ENCODE data around the gene KLK3.
A peak's percentile ranks its signal among the peaks of the same experiment; 100 is the strongest.

KLK3 gene

DNA sequence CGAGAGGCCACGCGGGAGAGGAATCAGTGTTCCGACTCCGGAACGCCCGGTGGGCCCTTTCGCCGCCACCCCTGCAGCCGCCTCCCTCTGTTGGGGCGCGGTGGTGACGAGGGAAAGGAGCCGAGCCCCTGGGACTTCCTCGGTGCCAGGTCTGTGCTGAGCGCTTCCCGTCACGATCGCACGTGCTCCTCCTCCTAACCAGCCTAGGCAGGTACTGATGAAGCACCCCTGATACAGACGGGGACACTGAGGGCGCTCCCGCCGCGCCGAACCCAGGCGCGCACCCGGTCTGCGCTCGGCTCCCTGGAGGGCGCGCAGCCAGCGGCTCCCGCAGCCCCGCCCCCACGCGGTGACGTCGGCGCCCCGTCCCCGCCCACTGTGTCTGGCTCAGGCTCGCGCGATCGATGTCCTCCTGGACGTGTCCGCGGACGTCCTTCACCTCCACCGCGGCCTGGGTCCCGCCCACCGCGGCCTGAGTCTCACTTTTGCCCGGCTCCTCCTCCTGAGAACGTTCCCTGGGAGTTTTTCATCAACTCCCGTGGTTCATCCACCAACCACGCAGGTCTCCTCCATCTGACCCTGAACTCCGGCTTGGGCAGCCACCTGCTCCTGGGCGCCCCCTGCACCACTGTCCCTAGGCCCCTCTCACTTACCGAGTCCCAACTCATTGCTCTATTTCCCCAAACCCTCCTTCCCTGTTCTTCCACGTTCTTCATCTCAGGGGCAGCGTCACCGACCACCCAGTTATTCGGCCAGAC lies 18.8 kb upstream of the KLK3 start:
- ChIA-PET POLR2A (no interaction called here), CTCF (no interaction called here)
- Histone ChIP-seq H3K4me1 (ENCODE audit: control extremely low read depth in 1 of 4, control insufficient read depth in 4 of 4, insufficient read depth in 4 of 4, low read length in 3 of 4) (peaks cover 0 to 12% (median 10%) of the 10 kb centered on the region in 4 experiments), H3K27me3 (replicated peaks in 2 of 5; ENCODE audit: control insufficient read depth in 4 of 5, insufficient read depth in 5 of 5, low read length in 4 of 5) (peaks cover 8 to 75% (median 21%) of the 10 kb centered on the region in 5 experiments), H3K27ac (ENCODE audit: insufficient read depth in 1 of 2, low read depth in 1 of 2, low read length in 2 of 2, poor library complexity in 1 of 2, severe bottlenecking in 2 of 2) (no peak overlapping the region), H3K9me3 (ENCODE audit: control extremely low read depth in 1 of 5, control insufficient read depth in 4 of 5, insufficient read depth in 2 of 5, low read depth in 1 of 5, low read length in 4 of 5) (no peaks in the 10 kb centered on the region), H3K36me3 (ENCODE audit: control insufficient read depth in 4 of 4, insufficient read depth in 4 of 4, low read length in 3 of 4) (no peaks in the 10 kb centered on the region), H3K4me3 (ENCODE audit: control insufficient read depth in 1 of 7, extremely low read depth in 1 of 7, insufficient read depth in 4 of 7, low read depth in 2 of 7, low read length in 6 of 7) (peak overlapping the region; percentile 30 to 68 (median 59))
- WGBS (ENCODE audit: insufficient coverage): 2% methylated on average over 59 of the region's 67 CpGs
- DNase-seq: peak; percentile 33 to 52 (median 41)

GRCh38 chr19:50836543-50837195 lies 18.0 kb upstream of the KLK3 start:
- no peak overlapping the region for H3K27ac ChIP-seq (ENCODE audit: insufficient read depth in 1 of 2, low read depth in 1 of 2, low read length in 2 of 2, poor library complexity in 1 of 2, severe bottlenecking in 2 of 2)
- H3K27me3 ChIP-seq (replicated peaks in 2 of 5; ENCODE audit: control insufficient read depth in 4 of 5, insufficient read depth in 5 of 5, low read length in 4 of 5): peaks cover 6 to 72% (median 21%) of the 10 kb centered on the region in 5 experiments
- H3K4me1 ChIP-seq (ENCODE audit: control extremely low read depth in 1 of 4, control insufficient read depth in 4 of 4, insufficient read depth in 4 of 4, low read length in 3 of 4): peaks cover 0 to 12% (median 10%) of the 10 kb centered on the region in 4 experiments
- 44% methylated on average over 18 of the region's 19 CpGs for WGBS (ENCODE audit: insufficient coverage)
- DNase-seq: no peak
- no peak overlapping the region for H3K4me3 ChIP-seq (ENCODE audit: control insufficient read depth in 1 of 7, extremely low read depth in 1 of 7, insufficient read depth in 4 of 7, low read depth in 2 of 7, low read length in 6 of 7)
- H3K36me3 ChIP-seq (ENCODE audit: control insufficient read depth in 4 of 4, insufficient read depth in 4 of 4, low read length in 3 of 4): no peaks in the 10 kb centered on the region
- H3K9me3 ChIP-seq (ENCODE audit: control extremely low read depth in 1 of 5, control insufficient read depth in 4 of 5, insufficient read depth in 2 of 5, low read depth in 1 of 5, low read length in 4 of 5): no peaks in the 10 kb centered on the region
- POLR2A ChIA-PET: no interaction called here
- CTCF ChIA-PET: no interaction called here

- ChIA-PET POLR2A (no interaction called here), CTCF (no interaction called here)
- Histone ChIP-seq H3K4me1 (ENCODE audit: control extremely low read depth in 1 of 4, control insufficient read depth in 4 of 4, insufficient read depth in 4 of 4, low read length in 3 of 4) (peaks cover 0 to 12% (median 10%) of the 10 kb centered on the region in 4 experiments), H3K4me3 (ENCODE audit: control insufficient read depth in 1 of 7, extremely low read depth in 1 of 7, insufficient read depth in 4 of 7, low read depth in 2 of 7, low read length in 6 of 7) (no peak overlapping the region), H3K36me3 (ENCODE audit: control insufficient read depth in 4 of 4, insufficient read depth in 4 of 4, low read length in 3 of 4) (no peaks in the 10 kb centered on the region), H3K9me3 (ENCODE audit: control extremely low read depth in 1 of 5, control insufficient read depth in 4 of 5, insufficient read depth in 2 of 5, low read depth in 1 of 5, low read length in 4 of 5) (peaks cover 0 to 5% (median 0%) of the 10 kb centered on the region in 5 experiments), H3K27ac (ENCODE audit: insufficient read depth in 1 of 2, low read depth in 1 of 2, low read length in 2 of 2, poor library complexity in 1 of 2, severe bottlenecking in 2 of 2) (no peak overlapping the region), H3K27me3 (replicated peaks in 2 of 5; ENCODE audit: control insufficient read depth in 4 of 5, insufficient read depth in 5 of 5, low read length in 4 of 5) (peaks cover 6 to 75% (median 19%) of the 10 kb centered on the region in 5 experiments)
- WGBS (ENCODE audit: insufficient coverage): 87% methylated on average over 10 of the region's 10 CpGs
- peak in 1 of 3 donors; percentile 8 for DNase-seq
Measured at GRCh38 chr19:50837300-50837699, 17.4 kb upstream of the KLK3 start.

- ChIA-PET CTCF (interaction anchor here (0.6 kb wide), 1 partner anchor 95 kb away, joined by 3 read pairs; no protein-coding TSS in a partner anchor), POLR2A (no interaction called here)
- WGBS (ENCODE audit: insufficient coverage): 21% methylated on average over 4 of the region's 6 CpGs
- peak; percentile 23 to 35 (median 28) for DNase-seq
- no peaks in the 10 kb centered on the region for H3K36me3 ChIP-seq (ENCODE audit: control insufficient read depth in 4 of 4, insufficient read depth in 4 of 4, low read length in 3 of 4)
- no peak overlapping the region for H3K4me3 ChIP-seq (ENCODE audit: control insufficient read depth in 1 of 7, extremely low read depth in 1 of 7, insufficient read depth in 4 of 7, low read depth in 2 of 7, low read length in 6 of 7)
- H3K9me3 ChIP-seq (ENCODE audit: control extremely low read depth in 1 of 5, control insufficient read depth in 4 of 5, insufficient read depth in 2 of 5, low read depth in 1 of 5, low read length in 4 of 5): peaks cover 0 to 7% (median 0%) of the 10 kb centered on the region in 5 experiments
- H3K27ac ChIP-seq (ENCODE audit: insufficient read depth in 1 of 2, low read depth in 1 of 2, low read length in 2 of 2, poor library complexity in 1 of 2, severe bottlenecking in 2 of 2): no peak overlapping the region
- peaks cover 0 to 12% (median 10%) of the 10 kb centered on the region in 4 experiments for H3K4me1 ChIP-seq (ENCODE audit: control extremely low read depth in 1 of 4, control insufficient read depth in 4 of 4, insufficient read depth in 4 of 4, low read length in 3 of 4)
- H3K27me3 ChIP-seq (replicated peaks in 2 of 5; ENCODE audit: control insufficient read depth in 4 of 5, insufficient read depth in 5 of 5, low read length in 4 of 5): peaks cover 6 to 71% (median 19%) of the 10 kb centered on the region in 5 experiments
Measured at GRCh38 chr19:50838239-50838638, 16.5 kb upstream of the KLK3 start.

DNA sequence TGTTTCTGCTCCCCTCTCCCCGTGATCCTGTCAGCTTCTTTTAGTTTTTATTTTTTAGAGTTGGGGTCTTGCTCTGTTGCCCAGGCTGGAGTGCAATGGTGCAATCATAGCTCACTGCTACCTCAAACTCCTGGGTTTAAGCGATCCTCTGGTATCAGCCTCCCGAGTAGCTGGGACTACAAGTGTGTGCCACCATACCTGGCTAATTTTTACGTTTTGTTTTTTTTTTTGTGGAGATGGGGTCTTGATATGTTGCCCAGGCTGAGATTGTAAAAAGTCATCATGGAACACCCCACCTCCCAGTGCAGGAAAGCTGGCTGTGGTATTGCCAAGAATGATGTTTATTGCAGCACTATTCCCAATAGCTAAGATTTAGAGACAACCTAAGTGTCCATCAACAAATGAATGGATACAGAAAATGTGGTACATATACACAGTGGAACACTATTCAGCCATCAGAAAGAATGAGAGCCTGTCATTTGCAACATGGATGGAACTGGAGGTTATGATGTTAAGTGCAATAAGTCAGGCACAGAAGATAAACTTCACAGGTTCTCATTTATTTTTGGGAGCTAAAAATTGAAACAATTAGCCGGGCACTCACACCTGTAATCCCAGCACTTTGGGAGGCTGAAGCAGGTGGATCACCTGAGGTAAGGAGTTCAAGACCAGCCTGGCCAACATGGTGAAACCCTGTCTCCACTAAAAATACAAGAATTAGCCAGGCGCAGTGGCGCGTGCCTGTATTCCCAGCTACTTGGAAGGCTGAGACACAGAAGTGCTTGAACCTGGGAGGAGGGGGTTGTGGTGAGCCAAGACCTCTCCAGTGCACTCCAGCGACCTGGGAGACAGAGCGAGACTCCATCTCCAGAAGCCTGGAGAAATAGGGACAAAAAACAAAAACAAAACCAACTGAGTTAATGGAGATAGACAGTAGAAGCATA lies 14.7 kb upstream of the KLK3 start:
- H3K9me3 ChIP-seq (ENCODE audit: control extremely low read depth in 1 of 5, control insufficient read depth in 4 of 5, insufficient read depth in 2 of 5, low read depth in 1 of 5, low read length in 4 of 5): peaks cover 0 to 18% (median 6%) of the 10 kb centered on the region in 5 experiments
- 82% methylated on average over 6 of the region's 10 CpGs for WGBS (ENCODE audit: insufficient coverage)
- H3K4me3 ChIP-seq (ENCODE audit: control insufficient read depth in 1 of 7, extremely low read depth in 1 of 7, insufficient read depth in 4 of 7, low read depth in 2 of 7, low read length in 6 of 7): no peak overlapping the region
- POLR2A ChIA-PET: no interaction called here
- H3K27me3 ChIP-seq (replicated peaks in 2 of 5; ENCODE audit: control insufficient read depth in 4 of 5, insufficient read depth in 5 of 5, low read length in 4 of 5): peaks cover 2 to 69% (median 15%) of the 10 kb centered on the region in 5 experiments
- DNase-seq: no peak
- peaks cover 0 to 12% (median 10%) of the 10 kb centered on the region in 4 experiments for H3K4me1 ChIP-seq (ENCODE audit: control extremely low read depth in 1 of 4, control insufficient read depth in 4 of 4, insufficient read depth in 4 of 4, low read length in 3 of 4)
- no peak overlapping the region for H3K27ac ChIP-seq (ENCODE audit: insufficient read depth in 1 of 2, low read depth in 1 of 2, low read length in 2 of 2, poor library complexity in 1 of 2, severe bottlenecking in 2 of 2)
- CTCF ChIA-PET: interaction anchor here (0.6 kb wide), 1 partner anchor 34 kb away, joined by 3 read pairs; no protein-coding TSS in a partner anchor
- H3K36me3 ChIP-seq (ENCODE audit: control insufficient read depth in 4 of 4, insufficient read depth in 4 of 4, low read length in 3 of 4): no peaks in the 10 kb centered on the region

DNA sequence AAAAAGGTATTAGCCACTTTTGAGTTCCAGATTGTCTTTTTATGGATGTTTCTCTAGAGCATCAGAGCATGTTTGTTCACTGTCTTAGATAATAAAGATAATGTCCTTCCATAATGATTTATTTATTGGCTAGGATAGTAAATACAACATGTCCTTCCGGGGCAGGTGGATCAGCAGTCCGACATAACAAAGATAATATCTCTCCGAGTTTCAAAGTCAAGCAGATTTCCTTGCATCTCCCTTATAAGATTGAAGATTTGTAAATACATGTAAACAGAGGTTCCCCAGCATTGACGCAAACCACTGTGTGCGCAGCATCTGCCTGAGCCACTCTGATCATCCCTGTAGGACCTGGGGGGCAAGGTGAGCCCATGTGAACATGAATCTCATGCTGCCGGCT lies 12.6 kb upstream of the KLK3 start:
- Histone ChIP-seq H3K27ac (ENCODE audit: insufficient read depth in 1 of 2, low read depth in 1 of 2, low read length in 2 of 2, poor library complexity in 1 of 2, severe bottlenecking in 2 of 2) (no peak overlapping the region), H3K4me1 (ENCODE audit: control extremely low read depth in 1 of 4, control insufficient read depth in 4 of 4, insufficient read depth in 4 of 4, low read length in 3 of 4) (no peaks in the 10 kb centered on the region), H3K27me3 (replicated peaks in 2 of 5; ENCODE audit: control insufficient read depth in 4 of 5, insufficient read depth in 5 of 5, low read length in 4 of 5) (peaks cover 0 to 52% (median 2%) of the 10 kb centered on the region in 5 experiments), H3K9me3 (ENCODE audit: control extremely low read depth in 1 of 5, control insufficient read depth in 4 of 5, insufficient read depth in 2 of 5, low read depth in 1 of 5, low read length in 4 of 5) (peaks cover 0 to 18% (median 6%) of the 10 kb centered on the region in 5 experiments), H3K4me3 (ENCODE audit: control insufficient read depth in 1 of 7, extremely low read depth in 1 of 7, insufficient read depth in 4 of 7, low read depth in 2 of 7, low read length in 6 of 7) (no peak overlapping the region), H3K36me3 (ENCODE audit: control insufficient read depth in 4 of 4, insufficient read depth in 4 of 4, low read length in 3 of 4) (no peaks in the 10 kb centered on the region)
- 96% methylated on average over 3 of the region's 6 CpGs for WGBS (ENCODE audit: insufficient coverage)
- POLR2A ChIA-PET: no interaction called here
- DNase-seq: no peak
- CTCF ChIA-PET: no interaction called here

Measured in common myeloid progenitor, CD34-positive (primary cell).